ENCODE measurements around the gene DIAPH1.
A peak's percentile ranks its signal among the peaks of the same experiment; 100 is the strongest.

The DIAPH1 gene

DNA sequence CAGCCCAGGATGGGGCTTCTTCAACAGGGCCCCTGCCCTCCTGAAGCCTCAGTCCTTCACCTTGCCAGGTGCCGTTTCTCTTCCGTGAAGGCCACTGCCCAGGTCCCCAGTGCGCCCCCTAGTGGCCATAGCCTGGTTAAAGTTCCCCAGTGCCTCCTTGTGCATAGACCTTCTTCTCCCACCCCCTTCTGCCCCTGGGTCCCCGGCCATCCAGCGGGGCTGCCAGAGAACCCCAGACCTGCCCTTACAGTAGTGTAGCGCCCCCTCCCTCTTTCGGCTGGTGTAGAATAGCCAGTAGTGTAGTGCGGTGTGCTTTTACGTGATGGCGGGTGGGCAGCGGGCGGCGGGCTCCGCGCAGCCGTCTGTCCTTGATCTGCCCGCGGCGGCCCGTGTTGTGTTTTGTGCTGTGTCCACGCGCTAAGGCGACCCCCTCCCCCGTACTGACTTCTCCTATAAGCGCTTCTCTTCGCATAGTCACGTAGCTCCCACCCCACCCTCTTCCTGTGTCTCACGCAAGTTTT is 106.3 kb downstream of the DIAPH1 start:
- Histone ChIP-seq H3K9ac (ENCODE audit: low read length in 2 of 2) (peak overlapping the region; percentile 73 to 79), H3K4me3 (ENCODE audit: low read length in 2 of 2) (peak overlapping the region; percentile 89 to 92), H3K9me3 (ENCODE audit: control insufficient read depth in 2 of 2, low read length in 2 of 2) (no peaks in the 10 kb centered on the region), H3K4me1 (ENCODE audit: control insufficient read depth, insufficient read depth, low read length) (peaks cover 60% of the 10 kb centered on the region), H3K36me3 (ENCODE audit: control insufficient read depth in 2 of 2, insufficient read depth in 2 of 2, low read length in 2 of 2) (peaks cover 11 to 16% of the 10 kb centered on the region in 2 donors), H3K27ac (ENCODE audit: low read length) (peak overlapping the region; percentile 93), H3K27me3 (ENCODE audit: control insufficient read depth in 1 of 2, insufficient read depth in 2 of 2, low read length in 2 of 2) (no peaks in the 10 kb centered on the region)

DNA sequence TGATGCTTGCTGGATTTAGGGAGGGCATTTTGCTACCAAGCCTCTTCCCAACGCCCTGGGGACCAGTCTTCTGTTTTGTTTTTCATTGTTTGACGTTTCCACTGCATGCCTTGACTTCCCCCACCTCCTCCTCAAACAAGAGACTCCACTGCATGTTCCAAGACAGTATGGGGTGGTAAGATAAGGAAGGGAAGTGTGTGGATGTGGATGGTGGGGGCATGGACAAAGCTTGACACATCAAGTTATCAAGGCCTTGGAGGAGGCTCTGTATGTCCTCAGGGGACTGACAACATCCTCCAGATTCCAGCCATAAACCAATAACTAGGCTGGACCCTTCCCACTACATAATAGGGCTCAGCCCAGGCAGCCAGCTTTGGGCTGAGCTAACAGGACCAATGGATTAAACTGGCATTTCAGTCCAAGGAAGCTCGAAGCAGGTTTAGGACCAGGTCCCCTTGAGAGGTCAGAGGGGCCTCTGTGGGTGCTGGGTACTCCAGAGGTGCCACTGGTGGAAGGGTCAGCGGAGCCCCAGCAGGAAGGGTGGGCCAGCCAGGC is 107.0 kb downstream of the DIAPH1 start:
- Histone ChIP-seq H3K4me1 (ENCODE audit: control insufficient read depth, insufficient read depth, low read length) (peaks cover 66% of the 10 kb centered on the region), H3K9ac (ENCODE audit: low read length in 2 of 2) (peak overlapping the region in 1 of 2 donors; percentile 79), H3K36me3 (ENCODE audit: control insufficient read depth in 2 of 2, insufficient read depth in 2 of 2, low read length in 2 of 2) (peaks cover 11 to 14% of the 10 kb centered on the region in 2 donors), H3K4me3 (ENCODE audit: low read length in 2 of 2) (peak overlapping the region; percentile 89 to 92), H3K27ac (ENCODE audit: low read length) (peak overlapping the region; percentile 93), H3K27me3 (ENCODE audit: control insufficient read depth in 1 of 2, insufficient read depth in 2 of 2, low read length in 2 of 2) (no peaks in the 10 kb centered on the region), H3K9me3 (ENCODE audit: control insufficient read depth in 2 of 2, low read length in 2 of 2) (no peaks in the 10 kb centered on the region)

DNA sequence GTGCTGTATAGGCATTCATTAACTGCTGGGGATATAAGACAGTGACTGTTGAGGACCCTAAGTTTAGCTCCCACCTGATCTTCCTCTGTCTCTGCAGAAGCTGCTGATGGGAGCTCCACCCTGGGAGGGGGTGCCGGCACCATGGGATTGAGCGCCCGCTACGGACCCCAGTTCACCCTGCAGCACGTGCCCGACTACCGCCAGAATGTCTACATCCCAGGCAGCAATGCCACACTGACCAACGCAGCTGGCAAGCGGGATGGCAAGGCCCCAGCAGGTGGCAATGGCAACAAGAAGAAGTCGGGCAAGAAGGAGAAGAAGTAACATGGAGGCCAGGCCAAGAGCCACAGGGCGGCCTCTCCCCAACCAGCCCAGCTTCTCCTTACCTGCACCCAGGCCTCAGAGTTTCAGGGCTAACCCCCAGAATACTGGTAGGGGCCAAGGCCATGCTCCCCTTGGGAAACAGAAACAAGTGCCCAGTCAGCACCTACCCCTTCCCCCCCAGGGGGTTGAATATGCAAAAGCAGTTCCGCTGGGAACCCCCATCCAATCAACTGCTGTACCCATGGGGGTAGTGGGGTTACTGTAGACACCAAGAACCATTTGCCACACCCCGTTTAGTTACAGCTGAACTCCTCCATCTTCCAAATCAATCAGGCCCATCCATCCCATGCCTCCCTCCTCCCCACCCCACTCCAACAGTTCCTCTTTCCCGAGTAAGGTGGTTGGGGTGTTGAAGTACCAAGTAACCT is 107.8 kb downstream of the DIAPH1 start:
- Histone ChIP-seq H3K9ac (ENCODE audit: low read length in 2 of 2) (no peak overlapping the region), H3K9me3 (ENCODE audit: control insufficient read depth in 2 of 2, low read length in 2 of 2) (no peaks in the 10 kb centered on the region), H3K27ac (ENCODE audit: low read length) (peak overlapping the region; percentile 93), H3K27me3 (ENCODE audit: control insufficient read depth in 1 of 2, insufficient read depth in 2 of 2, low read length in 2 of 2) (no peaks in the 10 kb centered on the region), H3K36me3 (ENCODE audit: control insufficient read depth in 2 of 2, insufficient read depth in 2 of 2, low read length in 2 of 2) (peaks cover 11 to 14% of the 10 kb centered on the region in 2 donors), H3K4me1 (ENCODE audit: control insufficient read depth, insufficient read depth, low read length) (peaks cover 67% of the 10 kb centered on the region), H3K4me3 (ENCODE audit: low read length in 2 of 2) (no peak overlapping the region)

DNA sequence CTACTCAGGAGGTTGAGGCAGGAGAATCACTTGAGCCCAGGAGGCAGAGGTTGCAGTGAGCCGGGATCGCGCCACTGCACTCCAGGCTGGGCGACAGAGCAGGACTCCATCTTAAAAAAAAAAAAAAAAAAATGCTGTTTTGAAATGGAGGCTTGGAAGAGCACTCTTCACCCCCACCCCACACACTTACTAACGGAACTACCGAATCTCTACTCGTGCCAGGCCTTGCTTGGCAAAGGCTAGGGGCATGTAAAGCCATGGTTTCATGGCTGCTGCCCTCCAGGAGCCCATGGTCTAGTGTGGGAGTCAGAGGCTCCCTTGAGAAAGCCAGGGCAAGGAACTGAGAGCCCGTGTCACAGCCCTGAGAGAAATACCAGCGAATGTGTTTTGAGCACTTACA is 108.6 kb downstream of the DIAPH1 start:
- Histone ChIP-seq H3K27ac (ENCODE audit: low read length) (peak overlapping the region; percentile 93), H3K4me1 (ENCODE audit: control insufficient read depth, insufficient read depth, low read length) (peaks cover 60% of the 10 kb centered on the region)

DNA sequence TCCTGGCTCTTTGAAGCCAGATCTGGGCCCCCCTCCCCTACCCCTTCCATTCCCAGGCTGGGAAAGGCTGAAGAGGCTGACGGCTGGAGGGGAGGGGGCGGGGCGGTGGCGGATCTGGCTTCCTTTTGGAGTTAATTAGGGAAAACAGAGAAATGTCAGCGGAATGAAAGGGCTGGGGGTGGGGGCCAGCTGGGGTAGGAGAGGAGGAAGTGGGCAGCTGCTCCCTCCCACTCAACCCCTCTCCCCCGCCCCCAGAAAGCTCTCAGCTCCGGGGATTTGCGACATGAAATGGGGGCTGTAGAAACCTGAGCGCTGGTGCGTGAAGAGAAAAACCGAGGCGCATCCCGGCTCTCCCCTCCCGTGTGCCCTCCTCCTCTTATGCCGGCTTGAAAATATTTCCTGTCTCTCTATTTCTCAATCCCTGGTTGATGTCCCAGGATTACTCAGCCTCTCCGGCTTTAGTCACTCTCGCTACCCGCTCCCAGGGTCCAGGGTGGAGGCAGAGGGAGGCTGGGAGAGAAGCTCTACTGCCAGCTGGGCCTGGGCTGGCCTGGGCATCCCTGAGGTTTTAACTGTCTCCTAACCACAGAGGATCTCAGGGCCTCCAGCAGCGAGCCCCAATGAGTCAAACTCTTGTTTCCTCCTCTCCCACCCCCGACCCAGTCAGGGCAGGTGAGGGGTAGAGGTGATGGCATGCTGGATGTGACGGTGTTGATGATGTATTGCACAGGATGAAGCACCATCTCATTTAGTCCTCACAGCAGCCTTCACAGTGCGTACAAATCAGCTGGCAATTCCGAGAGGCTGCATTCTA is 109.8 kb downstream of the DIAPH1 start:
- peaks cover 48% of the 10 kb centered on the region for H3K4me1 ChIP-seq (ENCODE audit: control insufficient read depth, insufficient read depth, low read length)
- H3K27ac ChIP-seq (ENCODE audit: low read length) = peak overlapping the region; percentile 81
- peaks cover 17 to 28% of the 10 kb centered on the region in 2 donors for H3K36me3 ChIP-seq (ENCODE audit: control insufficient read depth in 2 of 2, insufficient read depth in 2 of 2, low read length in 2 of 2)
- H3K27me3 ChIP-seq (ENCODE audit: control insufficient read depth in 1 of 2, insufficient read depth in 2 of 2, low read length in 2 of 2) = no peaks in the 10 kb centered on the region
- no peaks in the 10 kb centered on the region for H3K9me3 ChIP-seq (ENCODE audit: control insufficient read depth in 2 of 2, low read length in 2 of 2)
- H3K4me3 ChIP-seq (ENCODE audit: low read length in 2 of 2) = peak overlapping the region; percentile 28 to 58
- H3K9ac ChIP-seq (ENCODE audit: low read length in 2 of 2) = peak overlapping the region; percentile 46 to 68

More for the DNA sequence above, 108.6 kb downstream of the DIAPH1 start:
- Histone ChIP-seq H3K9me3 (ENCODE audit: control insufficient read depth in 2 of 2, low read length in 2 of 2) (no peaks in the 10 kb centered on the region), H3K27me3 (ENCODE audit: control insufficient read depth in 1 of 2, insufficient read depth in 2 of 2, low read length in 2 of 2) (no peaks in the 10 kb centered on the region), H3K9ac (ENCODE audit: low read length in 2 of 2) (no peak overlapping the region), H3K4me3 (ENCODE audit: low read length in 2 of 2) (no peak overlapping the region), H3K36me3 (ENCODE audit: control insufficient read depth in 2 of 2, insufficient read depth in 2 of 2, low read length in 2 of 2) (peaks cover 17 to 22% of the 10 kb centered on the region in 2 donors)

GRCh38 chr5:141508440-141508797 is 110.4 kb downstream of the DIAPH1 start:
- Histone ChIP-seq H3K9ac (ENCODE audit: low read length in 2 of 2) (peak overlapping the region; percentile 5 to 46), H3K27me3 (ENCODE audit: control insufficient read depth in 1 of 2, insufficient read depth in 2 of 2, low read length in 2 of 2) (no peaks in the 10 kb centered on the region), H3K27ac (ENCODE audit: low read length) (peak overlapping the region; percentile 81), H3K9me3 (ENCODE audit: control insufficient read depth in 2 of 2, low read length in 2 of 2) (no peaks in the 10 kb centered on the region), H3K4me3 (ENCODE audit: low read length in 2 of 2) (peak overlapping the region; percentile 7 to 58), H3K4me1 (ENCODE audit: control insufficient read depth, insufficient read depth, low read length) (peaks cover 43% of the 10 kb centered on the region), H3K36me3 (ENCODE audit: control insufficient read depth in 2 of 2, insufficient read depth in 2 of 2, low read length in 2 of 2) (peaks cover 17 to 30% of the 10 kb centered on the region in 2 donors)

- no peaks in the 10 kb centered on the region for H3K27me3 ChIP-seq (ENCODE audit: control insufficient read depth in 1 of 2, insufficient read depth in 2 of 2, low read length in 2 of 2)
- peak overlapping the region; percentile 7 to 58 for H3K4me3 ChIP-seq (ENCODE audit: low read length in 2 of 2)
- H3K36me3 ChIP-seq (ENCODE audit: control insufficient read depth in 2 of 2, insufficient read depth in 2 of 2, low read length in 2 of 2) = peaks cover 17 to 30% of the 10 kb centered on the region in 2 donors
- H3K27ac ChIP-seq (ENCODE audit: low read length) = peak overlapping the region; percentile 81
- peak overlapping the region; percentile 46 to 47 for H3K9ac ChIP-seq (ENCODE audit: low read length in 2 of 2)
- no peaks in the 10 kb centered on the region for H3K9me3 ChIP-seq (ENCODE audit: control insufficient read depth in 2 of 2, low read length in 2 of 2)
- peaks cover 39% of the 10 kb centered on the region for H3K4me1 ChIP-seq (ENCODE audit: control insufficient read depth, insufficient read depth, low read length)
These were observed 111.3 kb downstream of the DIAPH1 start for GRCh38 chr5:141507387-141508091.

DNA sequence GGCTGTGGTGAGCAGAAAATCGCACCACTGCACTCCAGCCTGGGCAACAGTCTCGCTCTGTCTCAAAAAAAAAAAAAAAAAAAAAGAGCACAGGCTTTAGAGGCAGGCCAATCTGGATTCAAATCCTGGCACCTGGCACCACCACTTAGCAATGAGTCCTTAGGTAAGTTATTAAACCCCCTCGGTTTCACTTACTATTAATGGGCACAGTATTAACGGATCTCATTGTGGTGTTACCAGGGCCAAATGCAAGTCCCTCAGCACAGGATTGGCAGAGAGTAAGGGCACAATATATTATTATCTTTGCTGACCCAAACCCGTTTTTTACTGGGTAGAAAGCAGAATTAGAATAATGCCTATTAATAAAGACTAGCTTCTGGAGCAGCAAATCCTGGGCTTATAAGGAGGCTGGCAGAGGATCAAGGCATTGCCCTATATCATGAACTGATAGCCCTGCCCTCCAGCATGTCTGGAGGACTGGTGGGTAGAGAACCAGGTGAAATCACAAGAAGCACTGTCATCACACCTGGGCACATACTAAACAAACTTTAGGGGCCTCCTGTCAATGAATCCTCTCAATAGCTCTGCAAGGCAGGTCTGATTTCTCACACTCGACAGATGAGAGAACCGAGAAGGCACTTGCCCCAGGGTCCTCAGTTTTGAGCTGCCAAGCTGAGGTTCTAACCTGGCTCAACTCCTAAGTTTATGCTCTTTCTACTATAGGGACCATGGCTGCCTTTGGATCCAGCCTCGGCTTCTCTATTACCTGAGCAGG is 112.2 kb downstream of the DIAPH1 start:
- H3K27me3 ChIP-seq (ENCODE audit: control insufficient read depth in 1 of 2, insufficient read depth in 2 of 2, low read length in 2 of 2) = no peaks in the 10 kb centered on the region
- peaks cover 31% of the 10 kb centered on the region for H3K4me1 ChIP-seq (ENCODE audit: control insufficient read depth, insufficient read depth, low read length)
- H3K9ac ChIP-seq (ENCODE audit: low read length in 2 of 2) = peak overlapping the region; percentile 46 to 47
- H3K9me3 ChIP-seq (ENCODE audit: control insufficient read depth in 2 of 2, low read length in 2 of 2) = no peaks in the 10 kb centered on the region
- H3K27ac ChIP-seq (ENCODE audit: low read length) = peak overlapping the region; percentile 81
- peaks cover 15 to 30% of the 10 kb centered on the region in 2 donors for H3K36me3 ChIP-seq (ENCODE audit: control insufficient read depth in 2 of 2, insufficient read depth in 2 of 2, low read length in 2 of 2)
- no peak overlapping the region for H3K4me3 ChIP-seq (ENCODE audit: low read length in 2 of 2)

GRCh38 chr5:141504216-141504615 is 114.6 kb downstream of the DIAPH1 start:
- Histone ChIP-seq H3K4me1 (ENCODE audit: control insufficient read depth, insufficient read depth, low read length) (peaks cover 22% of the 10 kb centered on the region), H3K9me3 (ENCODE audit: control insufficient read depth in 2 of 2, low read length in 2 of 2) (no peaks in the 10 kb centered on the region), H3K27me3 (ENCODE audit: control insufficient read depth in 1 of 2, insufficient read depth in 2 of 2, low read length in 2 of 2) (no peaks in the 10 kb centered on the region), H3K9ac (ENCODE audit: low read length in 2 of 2) (no peak overlapping the region), H3K36me3 (ENCODE audit: control insufficient read depth in 2 of 2, insufficient read depth in 2 of 2, low read length in 2 of 2) (peaks cover 6 to 20% of the 10 kb centered on the region in 2 donors), H3K4me3 (ENCODE audit: low read length in 2 of 2) (no peak overlapping the region), H3K27ac (ENCODE audit: low read length) (no peak overlapping the region)
